NB4 (cell line): ENCODE data around the gene LENEP.

Experiments
- DNase-seq: peaks from one replicate; pipeline ENCODE4 v3.0.0; 2010; ENCODE audit warnings: low read depth
- H3K4me3 ChIP-seq: one replicate; pipeline ENCODE4 v1.5.1; 2011; ENCODE audit warnings: mild to moderate bottlenecking, low read depth, low read length, moderate library complexity
- MYC ChIP-seq: IDR thresholded peaks from 2 replicates; pipeline ENCODE4 v1.6.1; 2011; ENCODE audit warnings: low read depth, low read length
- POLR2A ChIP-seq: IDR thresholded peaks from 2 replicates; pipeline ENCODE4 v1.6.1; 2011; ENCODE audit warnings: mild to moderate bottlenecking; ENCODE audit not compliant: insufficient read length; ENCODE audit errors: extremely low read depth
- TF ChIP-seq, protein P1 (sequence below): IDR thresholded peaks from one replicate; pipeline ENCODE4 v1.5.1; 2012; ENCODE audit warnings: low read depth, low read length
- TF ChIP-seq, protein P2 (sequence below): IDR thresholded peaks from 2 replicates; pipeline ENCODE4 v1.6.1; 2011; ENCODE audit warnings: low read depth, low read length

Gene LENEP

GRCh38 chr1:155038602-155039307 lies 45.4 kb downstream of the LENEP start:
- no peak for TF ChIP-seq POLR2A
- no peak for TF ChIP-seq MYC
- TF ChIP-seq, protein P1, sequence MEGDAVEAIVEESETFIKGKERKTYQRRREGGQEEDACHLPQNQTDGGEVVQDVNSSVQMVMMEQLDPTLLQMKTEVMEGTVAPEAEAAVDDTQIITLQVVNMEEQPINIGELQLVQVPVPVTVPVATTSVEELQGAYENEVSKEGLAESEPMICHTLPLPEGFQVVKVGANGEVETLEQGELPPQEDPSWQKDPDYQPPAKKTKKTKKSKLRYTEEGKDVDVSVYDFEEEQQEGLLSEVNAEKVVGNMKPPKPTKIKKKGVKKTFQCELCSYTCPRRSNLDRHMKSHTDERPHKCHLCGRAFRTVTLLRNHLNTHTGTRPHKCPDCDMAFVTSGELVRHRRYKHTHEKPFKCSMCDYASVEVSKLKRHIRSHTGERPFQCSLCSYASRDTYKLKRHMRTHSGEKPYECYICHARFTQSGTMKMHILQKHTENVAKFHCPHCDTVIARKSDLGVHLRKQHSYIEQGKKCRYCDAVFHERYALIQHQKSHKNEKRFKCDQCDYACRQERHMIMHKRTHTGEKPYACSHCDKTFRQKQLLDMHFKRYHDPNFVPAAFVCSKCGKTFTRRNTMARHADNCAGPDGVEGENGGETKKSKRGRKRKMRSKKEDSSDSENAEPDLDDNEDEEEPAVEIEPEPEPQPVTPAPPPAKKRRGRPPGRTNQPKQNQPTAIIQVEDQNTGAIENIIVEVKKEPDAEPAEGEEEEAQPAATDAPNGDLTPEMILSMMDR, result no peak
- TF ChIP-seq, protein P2, sequence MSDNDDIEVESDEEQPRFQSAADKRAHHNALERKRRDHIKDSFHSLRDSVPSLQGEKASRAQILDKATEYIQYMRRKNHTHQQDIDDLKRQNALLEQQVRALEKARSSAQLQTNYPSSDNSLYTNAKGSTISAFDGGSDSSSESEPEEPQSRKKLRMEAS, result no peak
- no peak for DNase-seq
- H3K4me3 ChIP-seq, result no peak overlapping the region

- H3K4me3 ChIP-seq, result no peak overlapping the region
- TF ChIP-seq POLR2A (no peak), MYC (no peak)
- TF ChIP-seq, protein P1, result no peak
- TF ChIP-seq, protein P2, result no peak
- no peak for DNase-seq
Observed at GRCh38 chr1:155039308-155039669, 45.9 kb downstream of the LENEP start.

DNA sequence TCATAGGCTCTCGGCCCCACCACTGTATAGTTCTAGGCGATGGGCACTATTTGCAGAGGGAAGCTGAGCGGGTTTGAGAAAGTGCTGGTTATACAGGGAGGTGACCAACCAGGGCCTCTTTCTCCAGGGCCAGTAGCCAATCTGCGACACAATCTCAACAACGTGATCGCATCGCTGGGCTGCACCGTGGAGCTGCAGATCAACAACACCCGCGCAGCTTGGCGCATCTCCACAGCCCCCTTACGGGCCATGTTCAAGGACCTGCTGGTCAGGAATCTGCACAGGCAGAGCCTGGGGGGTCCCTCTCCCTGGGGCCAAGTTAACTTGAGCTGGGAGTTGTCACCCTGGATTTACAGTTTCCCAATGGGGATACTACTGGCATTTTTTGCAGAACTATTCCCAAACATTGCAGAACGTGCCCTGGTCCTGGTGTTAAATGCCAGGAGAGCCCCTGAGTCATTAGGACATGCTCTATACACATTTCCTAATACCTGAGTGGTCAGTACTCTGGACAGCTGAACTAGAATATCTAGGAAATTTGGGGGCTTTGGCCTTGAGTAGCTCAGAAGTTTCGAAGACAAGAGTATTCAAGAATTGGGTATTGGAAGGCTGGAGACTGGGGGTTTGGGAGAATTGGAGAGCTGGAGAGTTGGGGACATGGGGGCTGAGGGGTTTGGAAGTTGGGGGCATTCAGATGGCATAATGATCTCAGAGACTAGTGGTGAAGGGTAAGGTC lies 47.1 kb downstream of the LENEP start:
- no peak overlapping the region for H3K4me3 ChIP-seq
- TF ChIP-seq, protein P2, result no peak
- DNase-seq, result no peak

DNA sequence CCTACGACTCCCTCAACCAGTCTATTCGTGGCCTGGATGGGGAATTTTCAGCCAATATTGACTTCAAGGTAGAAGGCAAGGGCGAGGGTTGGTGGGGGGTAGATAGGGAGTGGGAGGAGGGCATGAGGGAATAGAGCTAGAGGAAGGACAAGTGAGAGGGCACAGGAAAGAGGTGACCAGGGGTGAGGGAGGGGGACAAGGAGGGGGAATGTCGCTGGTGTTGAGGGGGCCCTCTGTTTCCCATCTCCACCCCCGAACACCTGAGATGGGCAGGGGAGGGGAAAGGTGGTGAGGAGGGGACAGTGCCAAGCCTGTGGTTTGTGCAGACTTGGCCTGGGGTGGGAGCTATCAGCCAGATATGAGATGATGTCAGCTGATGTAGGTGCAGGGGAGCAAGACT lies 49.4 kb downstream of the LENEP start:
- TF ChIP-seq, protein P2, result no peak
- TF ChIP-seq, protein P1, result no peak
- TF ChIP-seq POLR2A (no peak), MYC (no peak)
- no peak for DNase-seq
- H3K4me3 ChIP-seq, result no peak overlapping the region

DNA sequence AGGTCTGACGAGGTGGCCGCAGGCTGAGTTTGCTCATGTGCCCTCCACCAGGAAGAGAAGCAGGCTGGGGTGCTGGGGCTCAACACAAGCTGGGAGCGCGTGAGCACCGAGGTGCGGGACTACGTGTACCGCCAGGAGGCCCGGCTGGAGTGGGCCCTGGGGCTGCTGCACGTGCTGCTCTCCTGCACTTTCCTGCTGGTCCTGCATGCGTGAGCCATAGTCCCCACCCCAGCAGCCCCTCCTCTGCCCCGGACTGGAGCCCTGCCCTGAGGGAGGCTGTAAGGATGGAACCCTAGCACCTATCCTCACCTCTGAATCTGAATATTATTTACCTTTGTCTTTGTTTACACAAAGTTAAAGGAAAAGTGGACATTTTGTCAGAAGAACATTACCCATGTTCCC lies 49.9 kb downstream of the LENEP start:
- DNase-seq, result no peak
- H3K4me3 ChIP-seq, result no peak overlapping the region
- TF ChIP-seq, protein P1, result no peak
- TF ChIP-seq, protein P2, result no peak
- TF ChIP-seq POLR2A (no peak), MYC (no peak)

DNA sequence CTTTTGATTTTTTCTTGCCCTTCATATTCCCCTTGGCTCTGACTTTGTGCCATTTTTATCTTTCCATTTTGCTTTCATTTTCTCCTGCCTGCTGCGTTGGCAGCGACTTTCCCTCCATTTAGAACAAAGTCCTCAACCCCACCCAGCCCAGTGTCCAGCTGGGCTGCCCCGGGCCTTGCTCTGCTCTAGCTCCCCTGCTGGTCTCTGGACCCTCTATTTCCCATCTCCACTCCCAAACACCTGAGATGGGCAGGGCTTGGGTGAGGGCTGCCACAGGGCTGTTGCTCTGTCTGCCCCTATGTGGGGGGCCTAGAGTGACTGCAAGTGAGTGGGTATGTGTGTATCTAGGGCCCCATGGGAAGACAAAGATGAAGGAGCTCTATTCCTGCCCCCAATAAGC lies 50.4 kb downstream of the LENEP start:
- H3K4me3 ChIP-seq, result no peak overlapping the region
- no peak for TF ChIP-seq MYC
- TF ChIP-seq, protein P1, result no peak
- TF ChIP-seq, protein P2, result no peak
- no peak for TF ChIP-seq POLR2A
- DNase-seq, result no peak
